Activated CD4-positive, alpha-beta T cell treated with anti-CD3 and anti-CD28 coated beads, Interleukin-2, amount 50 U/mL, for 16 hours (primary cell): Measurements from ENCODE around the gene PFDN6.
"Not testable (repeated sequence)": the region's sequence is repeated elsewhere in the genome, so short reads cannot be mapped to it uniquely, and the experiment has no call there.

Source experiments
- DNase-seq: peaks from one replicate; pipeline ENCODE4 v3.0.0-alpha.2; 2020

Gene PFDN6

DNA sequence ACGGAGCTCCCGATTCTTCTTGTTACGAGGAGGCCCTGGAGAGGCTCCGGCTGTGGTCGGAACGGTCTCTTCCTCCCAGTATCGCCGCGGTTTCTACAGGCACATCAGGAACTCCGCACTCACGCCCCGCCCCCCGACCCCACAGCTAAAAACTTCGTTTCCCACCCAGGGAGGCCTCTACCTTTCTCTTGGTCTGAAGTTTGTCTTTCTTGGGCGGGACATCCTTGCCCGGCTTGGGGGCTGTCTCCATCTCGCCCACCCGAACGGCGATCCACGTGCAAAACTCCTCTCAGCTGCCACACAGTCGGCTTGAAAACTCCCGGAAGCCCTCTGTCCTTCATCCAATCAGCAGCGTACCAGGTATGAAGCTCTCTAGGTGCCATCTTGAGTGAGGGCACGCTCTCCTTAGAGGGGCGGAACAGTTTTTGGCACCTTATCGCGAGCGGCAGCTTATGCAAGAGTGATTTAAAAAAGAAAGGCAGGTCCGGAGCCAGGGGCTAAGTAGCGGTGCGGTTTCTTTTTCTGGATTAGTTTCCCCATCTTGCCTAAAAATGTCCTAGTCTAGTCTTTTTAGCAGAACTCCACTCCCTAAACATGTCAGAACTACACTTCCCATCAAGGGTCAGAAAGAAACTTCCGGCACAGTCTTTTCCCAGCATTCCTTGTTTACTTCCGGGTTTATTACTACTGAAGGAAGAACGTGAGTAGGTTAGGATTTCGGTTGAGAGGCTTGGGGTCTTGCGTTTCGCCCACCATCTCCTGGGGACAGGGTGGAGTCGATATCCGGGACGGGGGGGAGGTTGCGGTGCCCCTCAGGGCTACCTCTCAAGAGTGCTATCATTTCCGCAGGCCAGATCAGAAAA, at the start of gene PFDN6, which contains the start of gene WDR46:
Gene PFDN6, plus strand, starts transcription at position 681 of the 863 bp plus-strand sequence. CDS start 256 bp downstream, outside the sequence.
Gene WDR46, minus strand, starts transcription at position 319 of the 863 bp plus-strand sequence. Its CDS starts 69 bp downstream, at position 250.
- DNase-seq = peak; percentile 90

- peak; percentile 73 for DNase-seq
Observed at GRCh38 chr6:33241968-33242367, 47.4 kb upstream of the PFDN6 start.

- no peak for DNase-seq
Observed at GRCh38 chr6:33243476-33243875, 45.9 kb upstream of the PFDN6 start.

- peak; percentile 93 for DNase-seq
Observed at GRCh38 chr6:33247977-33248642, 41.3 kb upstream of the PFDN6 start.

DNA sequence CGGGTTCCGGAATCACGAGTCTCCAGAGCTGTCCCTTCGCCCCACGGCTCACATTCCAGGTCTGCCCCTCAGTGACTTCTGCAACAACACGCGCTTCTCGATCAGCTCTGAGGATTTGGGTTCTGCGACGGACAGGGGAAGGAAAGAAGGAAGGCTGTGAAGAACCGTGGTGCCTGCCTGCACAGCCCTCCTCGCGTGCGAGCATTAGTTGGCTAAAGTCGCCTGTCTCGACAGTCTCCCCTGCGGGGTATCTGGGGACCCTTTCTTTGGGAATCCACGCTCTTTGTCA, 40.8 kb upstream of the PFDN6 start:
- no peak for DNase-seq

GRCh38 chr6:33248932-33249731, 40.3 kb upstream of the PFDN6 start:
- peak; percentile 99 for DNase-seq

DNA sequence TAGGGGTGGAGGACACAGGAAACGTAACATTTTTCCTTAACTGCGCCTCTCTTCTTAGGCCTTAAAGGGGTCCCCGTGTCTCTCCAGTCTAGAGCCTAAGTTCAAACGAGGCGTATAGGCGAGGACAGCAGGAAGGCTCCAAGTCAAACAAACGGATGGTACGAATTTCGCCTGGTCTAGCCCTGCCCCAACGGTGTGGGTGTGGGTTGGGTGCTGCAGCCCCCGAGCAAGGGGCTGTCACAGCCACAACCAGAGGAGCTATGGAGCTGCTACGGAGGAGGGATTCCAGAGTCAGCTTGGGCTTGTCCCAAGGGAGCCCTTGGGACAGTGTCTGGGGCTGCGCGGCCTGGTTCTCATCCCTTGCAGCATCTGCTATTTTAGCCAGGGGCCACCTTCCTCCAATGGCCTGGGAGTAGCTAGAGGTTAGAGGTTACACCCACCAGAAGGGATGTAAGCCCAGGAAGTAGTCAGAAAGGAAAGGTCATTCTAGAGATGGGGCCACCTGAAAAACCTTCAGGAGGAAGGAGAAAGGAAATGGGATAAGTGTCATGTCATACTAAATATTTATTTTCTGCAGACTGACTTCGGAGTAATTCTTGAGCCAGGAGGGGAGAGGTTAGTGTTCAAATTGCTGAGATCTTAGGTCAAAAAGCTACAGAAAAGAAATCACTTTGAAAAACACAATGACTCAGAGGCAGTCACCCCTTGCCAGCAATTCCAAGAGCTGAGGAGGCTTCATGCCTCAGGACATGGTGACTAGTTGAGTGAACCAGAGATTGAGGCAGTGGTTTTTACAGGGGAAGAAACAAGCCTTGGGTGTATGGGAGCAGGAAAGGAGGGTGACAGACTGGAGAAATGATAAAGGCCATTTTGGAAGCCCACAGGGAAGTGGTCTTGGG, 39.4 kb upstream of the PFDN6 start:
- DNase-seq = peak; percentile 30

DNA sequence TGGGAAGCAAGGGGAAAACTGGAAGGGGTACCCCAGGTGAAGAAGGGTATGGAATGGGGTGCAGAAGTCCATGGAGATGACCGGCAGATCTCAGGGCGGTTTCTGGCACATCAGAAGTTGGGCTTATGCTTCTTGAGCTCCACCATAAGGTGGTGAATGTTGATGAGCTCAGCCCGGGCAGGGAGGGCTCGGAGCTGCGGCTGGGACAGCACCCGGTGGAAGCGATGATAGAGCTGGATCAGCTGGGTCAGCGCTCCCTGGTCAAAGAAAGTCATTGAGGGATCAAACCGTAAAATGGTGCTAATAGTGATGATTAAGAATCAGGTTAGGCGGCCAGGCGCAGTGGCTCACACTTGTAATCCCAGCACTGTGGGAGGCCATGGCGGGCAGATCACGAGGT, 38.7 kb upstream of the PFDN6 start:
- no peak for DNase-seq

- DNase-seq = peak; percentile 9
Observed at GRCh38 chr6:33251395-33252012, 37.9 kb upstream of the PFDN6 start.

DNA sequence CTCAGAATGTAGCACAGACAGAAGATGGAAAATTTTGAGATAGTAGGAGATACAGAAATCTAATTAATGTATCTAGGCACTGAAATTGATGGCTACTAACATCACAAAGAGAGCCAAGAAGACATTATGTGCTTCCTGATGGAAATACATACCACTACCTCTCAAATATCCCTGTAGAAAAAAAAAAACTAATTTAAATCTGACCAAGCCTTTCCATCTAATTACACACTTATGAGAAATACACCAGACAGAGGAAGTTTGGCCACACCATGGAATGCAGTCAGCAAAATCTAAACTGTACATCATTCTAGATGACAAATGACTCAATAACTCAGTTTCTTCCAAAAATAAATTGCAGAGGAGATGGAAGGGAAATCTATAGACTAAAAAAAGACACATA, 36.6 kb upstream of the PFDN6 start:
- no peak for DNase-seq

- no peak for DNase-seq
Observed at GRCh38 chr6:33254591-33254990, 34.8 kb upstream of the PFDN6 start.

DNA sequence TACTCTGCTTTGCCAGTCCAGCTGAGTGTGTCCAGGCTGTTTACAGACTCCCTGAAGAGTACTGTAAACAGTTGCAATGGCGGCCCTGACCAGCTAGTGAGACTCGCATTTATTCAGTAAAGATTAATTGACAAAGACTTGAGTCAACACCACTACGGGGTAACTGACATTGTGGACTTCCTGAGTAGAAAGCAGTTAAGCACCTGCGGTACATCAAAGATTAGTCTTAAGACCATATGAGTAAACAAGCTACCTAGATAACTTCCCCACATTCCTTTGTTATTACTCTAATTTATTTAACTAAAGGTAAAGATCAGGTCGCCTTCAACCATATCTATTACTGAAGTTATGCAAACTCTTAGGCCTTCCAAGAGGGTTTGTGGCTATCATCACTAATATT, 30.4 kb upstream of the PFDN6 start:
- DNase-seq = no peak

- DNase-seq = not testable (repeated sequence)
Observed at GRCh38 chr6:33262490-33262889, 26.9 kb upstream of the PFDN6 start.

- DNase-seq = no peak
Observed at GRCh38 chr6:33264015-33264414, 25.4 kb upstream of the PFDN6 start.

DNA sequence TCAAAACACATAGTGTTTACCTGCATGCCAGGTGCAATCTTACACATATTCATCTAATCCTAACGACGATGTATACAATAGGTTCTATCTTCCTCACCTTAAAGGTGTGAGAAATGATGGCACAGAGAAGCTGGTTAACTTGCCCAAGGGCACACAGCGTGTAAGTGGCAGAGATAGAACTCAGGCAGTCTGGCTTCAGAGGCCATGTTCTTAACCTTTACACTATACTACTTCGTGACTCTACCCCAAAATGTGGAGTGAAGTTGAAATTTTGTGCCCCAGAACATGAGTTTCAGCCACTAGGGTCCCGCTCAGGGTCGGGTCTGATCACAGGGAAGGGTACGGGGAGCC, 18.3 kb upstream of the PFDN6 start:
- no peak for DNase-seq

GRCh38 chr6:33271468-33272274, 17.7 kb upstream of the PFDN6 start, which contains the start of the genes RPS18 and VPS52:
TSS of gene RPS18 (plus strand) at chr6:33272075. CDS start at chr6:33272120, 45 bp downstream.
TSS of gene VPS52 (minus strand) at chr6:33271876. CDS start at chr6:33271675, 201 bp downstream.
- DNase-seq = peak; percentile 97

- no peak for DNase-seq
Observed at GRCh38 chr6:33272275-33273128, 16.9 kb upstream of the PFDN6 start.

- DNase-seq = no peak
Observed at GRCh38 chr6:33273129-33273923, 16.1 kb upstream of the PFDN6 start.
